Stimulated activated CD8-positive, alpha-beta memory T cell treated with anti-CD3 and anti-CD28 coated beads, Interleukin-15, amount 100 ng/mL, for 1 hour (primary cell): Measurements from ENCODE around the gene EFS.

Source experiments
- DNase-seq: peaks from one replicate; pipeline ENCODE4 v3.0.0-alpha.2; 2020; ENCODE audit warnings: low read depth

Gene EFS

GRCh38 chr14:23324455-23324846 is 40.5 kb downstream of the EFS start:
- DNase-seq: no peak

DNA sequence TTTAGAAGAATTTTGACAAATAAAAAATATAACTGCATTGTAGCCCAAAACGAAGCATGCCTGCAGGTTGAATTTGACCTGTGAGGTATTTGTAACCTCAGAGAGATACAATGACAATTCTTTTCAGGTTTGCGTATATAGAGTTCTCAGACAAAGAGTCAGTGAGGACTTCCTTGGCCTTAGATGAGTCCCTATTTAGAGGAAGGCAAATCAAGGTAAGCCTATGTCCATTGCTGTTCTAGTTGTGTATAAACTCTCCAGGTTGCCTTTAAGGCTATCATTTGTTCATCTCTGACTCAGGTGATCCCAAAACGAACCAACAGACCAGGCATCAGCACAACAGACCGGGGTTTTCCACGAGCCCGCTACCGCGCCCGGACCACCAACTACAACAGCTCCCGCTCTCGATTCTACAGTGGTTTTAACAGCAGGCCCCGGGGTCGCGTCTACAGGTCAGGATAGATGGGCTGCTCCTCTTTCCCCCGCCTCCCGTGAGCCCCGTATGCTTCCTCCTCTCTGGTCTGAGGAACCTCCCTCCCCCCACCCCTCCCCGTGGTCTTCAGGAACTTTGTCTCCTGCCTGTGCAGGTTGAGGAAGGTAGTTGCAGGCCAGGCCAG is 41.0 kb downstream of the EFS start:
- no peak for DNase-seq

GRCh38 chr14:23322568-23323517 is 42.1 kb downstream of the EFS start:
- no peak for DNase-seq

DNA sequence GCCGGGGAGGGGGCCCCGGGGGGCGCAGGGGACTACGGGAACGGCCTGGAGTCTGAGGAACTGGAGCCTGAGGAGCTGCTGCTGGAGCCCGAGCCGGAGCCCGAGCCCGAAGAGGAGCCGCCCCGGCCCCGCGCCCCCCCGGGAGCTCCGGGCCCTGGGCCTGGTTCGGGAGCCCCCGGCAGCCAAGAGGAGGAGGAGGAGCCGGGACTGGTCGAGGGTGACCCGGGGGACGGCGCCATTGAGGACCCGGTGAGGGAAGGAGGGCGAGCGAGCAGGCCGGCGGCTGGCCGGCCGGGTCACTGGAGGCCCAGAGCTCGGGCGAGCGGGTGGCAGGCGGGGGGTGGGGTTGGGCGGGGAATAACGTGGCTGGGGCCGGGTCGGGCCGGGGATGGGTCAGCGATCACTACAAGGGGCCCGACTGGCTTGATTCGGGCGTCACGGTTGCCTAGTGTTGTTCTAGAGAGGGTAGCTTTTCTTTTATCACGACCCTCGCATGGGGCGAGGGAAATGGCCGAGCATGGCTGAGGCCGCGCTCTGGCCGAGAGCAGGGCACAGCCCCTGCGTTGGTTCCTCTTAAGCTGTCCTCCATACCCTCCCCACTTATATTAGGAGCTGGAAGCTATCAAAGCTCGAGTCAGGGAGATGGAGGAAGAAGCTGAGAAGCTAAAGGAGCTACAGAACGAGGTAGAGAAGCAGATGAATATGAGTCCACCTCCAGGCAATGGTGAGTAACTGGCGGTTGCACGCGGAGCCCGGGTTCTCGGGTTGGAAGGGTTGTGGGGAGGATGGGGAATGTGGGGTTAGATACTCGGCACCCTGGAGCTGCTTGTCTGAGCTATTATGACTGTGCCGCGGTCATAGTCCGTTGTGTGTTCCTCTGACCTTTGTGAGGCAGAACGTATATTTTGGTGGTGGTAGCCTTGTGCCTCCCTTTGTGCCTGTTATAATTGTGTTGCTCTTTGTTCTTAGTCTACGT is 43.1 kb downstream of the EFS start:
- no peak for DNase-seq

- DNase-seq: peak; percentile 92
These were observed 44.1 kb downstream of the EFS start, which contains the start of gene PABPN1 for GRCh38 chr14:23320584-23321571. Gene PABPN1 (plus strand): TSS chr14:23321457. CDS start chr14:23321470, 13 bp downstream.

DNA sequence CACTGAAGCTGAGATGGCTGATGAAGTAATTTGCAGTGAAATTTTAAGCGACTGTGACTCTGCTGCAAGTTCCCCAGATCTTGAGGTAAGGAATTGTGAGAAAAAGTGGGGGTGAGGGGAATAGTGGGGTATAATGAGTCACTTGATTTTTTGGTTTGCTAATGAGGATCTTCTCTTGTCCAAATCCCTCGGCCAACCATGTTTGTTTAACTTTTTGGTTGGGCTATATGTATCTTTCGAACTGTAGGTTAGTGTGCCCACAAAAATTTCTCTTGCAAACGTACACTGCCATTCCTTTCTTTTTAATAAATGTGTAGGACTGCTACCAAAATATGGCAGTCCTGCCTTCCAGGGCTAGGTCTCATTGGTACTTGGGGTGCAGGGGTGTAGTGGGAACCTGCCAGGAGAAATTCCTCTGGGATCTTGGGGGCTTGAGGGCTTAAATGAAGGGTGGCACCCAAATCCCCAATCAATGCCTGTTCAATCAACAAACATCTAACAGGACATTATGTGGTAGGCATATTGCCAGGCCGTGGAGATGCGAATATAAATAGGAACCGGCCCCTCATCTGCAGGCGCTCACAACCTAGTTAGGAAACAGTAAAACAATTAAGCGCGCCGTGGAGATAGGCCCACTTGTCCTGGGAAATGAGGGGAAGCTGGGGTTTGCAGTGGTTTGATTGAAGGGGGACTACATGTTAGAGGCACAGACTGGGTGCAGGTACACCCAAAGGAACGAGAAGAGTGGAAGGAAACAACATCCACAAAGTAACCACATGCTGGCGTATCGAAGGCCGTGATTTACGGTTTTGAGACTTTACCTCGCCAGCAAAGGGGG is 45.0 kb downstream of the EFS start:
- DNase-seq: no peak

DNA sequence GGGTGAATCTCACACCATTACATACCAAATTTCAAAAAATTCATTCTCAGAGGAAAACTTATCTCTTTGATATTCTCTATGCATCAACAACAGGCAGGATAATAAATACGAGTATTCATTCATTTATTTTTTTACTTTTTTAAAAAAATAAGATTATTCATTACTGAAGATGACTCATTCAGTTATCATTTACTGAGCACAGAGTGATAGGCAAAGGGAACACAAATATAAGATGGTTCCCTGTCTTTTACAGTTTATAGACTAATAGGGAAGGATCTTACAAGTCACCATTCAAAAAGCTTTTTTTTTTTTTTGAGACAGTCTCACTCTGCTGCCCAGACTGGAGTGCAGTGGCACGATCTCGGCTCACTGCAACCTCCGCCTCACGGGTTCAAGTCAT is 48.7 kb downstream of the EFS start:
- no peak for DNase-seq

- no peak for DNase-seq
These were observed 54.4 kb downstream of the EFS start for GRCh38 chr14:23310546-23310945.

GRCh38 chr14:23308721-23309445 is 56.1 kb downstream of the EFS start:
- DNase-seq: no peak

DNA sequence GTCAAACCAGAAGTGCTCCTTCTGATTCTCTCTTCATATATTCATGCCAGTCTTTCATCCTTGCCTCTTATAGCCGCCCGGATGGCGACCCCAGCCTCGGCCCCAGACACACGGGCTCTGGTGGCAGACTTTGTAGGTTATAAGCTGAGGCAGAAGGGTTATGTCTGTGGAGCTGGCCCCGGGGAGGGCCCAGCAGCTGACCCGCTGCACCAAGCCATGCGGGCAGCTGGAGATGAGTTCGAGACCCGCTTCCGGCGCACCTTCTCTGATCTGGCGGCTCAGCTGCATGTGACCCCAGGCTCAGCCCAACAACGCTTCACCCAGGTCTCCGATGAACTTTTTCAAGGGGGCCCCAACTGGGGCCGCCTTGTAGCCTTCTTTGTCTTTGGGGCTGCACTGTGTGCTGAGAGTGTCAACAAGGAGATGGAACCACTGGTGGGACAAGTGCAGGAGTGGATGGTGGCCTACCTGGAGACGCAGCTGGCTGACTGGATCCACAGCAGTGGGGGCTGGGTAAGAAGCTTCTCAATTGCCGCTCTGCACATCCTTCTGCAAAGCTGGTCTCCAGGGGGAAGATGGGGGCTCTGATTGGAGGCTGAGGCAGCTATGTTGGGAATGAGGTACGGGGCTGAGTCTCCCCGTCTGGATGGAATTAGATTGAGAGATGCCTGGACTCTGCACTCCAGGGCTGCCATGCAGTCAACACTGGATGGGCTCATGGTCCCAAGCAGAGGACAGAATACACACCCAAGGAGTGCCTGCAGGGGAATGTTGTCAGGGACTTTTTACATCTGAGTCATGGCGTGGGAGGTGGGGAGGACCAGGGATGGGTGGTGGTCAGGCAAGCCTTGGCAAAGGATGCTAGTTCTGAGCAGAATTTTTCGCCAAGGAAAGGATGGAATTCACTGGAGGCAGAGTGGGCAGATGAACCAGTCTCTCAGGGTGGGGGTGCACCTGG is 57.0 kb downstream of the EFS start:
- no peak for DNase-seq

DNA sequence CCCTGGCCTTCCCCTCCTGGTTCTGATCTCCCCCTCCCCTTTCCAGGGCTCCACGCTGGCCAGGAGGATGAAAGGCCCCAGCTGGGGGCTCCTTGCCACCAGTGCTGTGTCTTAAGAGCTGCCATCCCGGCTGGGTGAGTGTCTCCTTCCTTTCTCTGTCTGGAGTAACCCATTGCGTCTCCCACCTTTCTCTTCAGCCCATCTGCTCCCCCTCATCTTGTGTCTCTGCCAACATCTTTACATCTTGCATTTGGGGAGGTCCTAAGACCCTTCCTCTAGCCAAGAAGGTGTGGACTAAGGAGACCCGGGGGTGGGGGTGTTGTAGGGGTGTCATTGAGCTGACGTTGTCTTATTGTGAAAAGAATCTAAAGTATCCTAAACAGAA is 57.8 kb downstream of the EFS start:
- no peak for DNase-seq

- DNase-seq: no peak
These were observed 58.4 kb downstream of the EFS start, which contains the start of gene BCL2L2 for GRCh38 chr14:23306412-23307145. Gene BCL2L2 (plus strand): TSS chr14:23306833. CDS start chr14:23307768, 935 bp downstream.
